GM23338 (cell line): ENCODE data around the gene RAPGEF5. TPM values are rescaled to one million over a fixed set of nuclear protein-coding genes. Genes with fewer than 3 reads are reported as not detected.
A peak's percentile ranks its signal among the peaks of the same experiment; 100 is the strongest.

Source experiments
- ATAC-seq: fragments of 200-7000 bp; cut with Tn5 transposase; 3 replicates; pipeline ENCODE4 v1.9.1; 2020
- DNase-seq: peaks from one replicate; pipeline ENCODE4 v3.0.0-alpha.2; 2015; ENCODE audit warnings: low spot score
- H2AFZ ChIP-seq: fragments of 200-600 bp; sonication (generic); 2 replicates; pipeline ENCODE4 v1.8.0; 2016; ENCODE audit warnings: antibody characterized with exemption, mild to moderate bottlenecking, moderate library complexity
- H3F3A ChIP-seq: fragments of 200-600 bp; sonication (generic); replicated peaks from 2 replicates; pipeline ENCODE4 v1.8.0; 2017; ENCODE audit warnings: antibody characterized with exemption, mixed run types, low read depth
- H3K27ac ChIP-seq: fragments of 200-600 bp; sonication (generic); 2 replicates; pipeline ENCODE4 v1.6.1; 2016; ENCODE audit warnings: low read depth
- H3K27me3 ChIP-seq: fragments of 200-600 bp; sonication (generic); 2 replicates; pipeline ENCODE4 v1.8.0; 2016; ENCODE audit warnings: mild to moderate bottlenecking, mixed run types, moderate library complexity; ENCODE audit not compliant: insufficient read depth
- H3K36me3 ChIP-seq: fragments of 200-600 bp; sonication (generic); 2 replicates; pipeline ENCODE4 v1.8.0; 2016; ENCODE audit warnings: mild to moderate bottlenecking; ENCODE audit not compliant: insufficient read depth
- H3K4me1 ChIP-seq: fragments of 200-600 bp; sonication (generic); 2 replicates; pipeline ENCODE4 v1.8.0; 2016; ENCODE audit warnings: mild to moderate bottlenecking, moderate library complexity; ENCODE audit not compliant: insufficient read depth
- H3K4me2 ChIP-seq: fragments of 200-600 bp; sonication (generic); 2 replicates; pipeline ENCODE4 v1.7.1; 2017; ENCODE audit warnings: mixed run types
- H3K4me3 ChIP-seq: fragments of 200-600 bp; sonication (generic); 2 replicates; pipeline ENCODE4 v1.6.1; 2016; ENCODE audit warnings: mixed run types
- H3K79me2 ChIP-seq: fragments of 200-600 bp; sonication (generic); replicated peaks from 2 replicates; pipeline ENCODE4 v1.8.0; 2017; ENCODE audit warnings: mild to moderate bottlenecking; ENCODE audit not compliant: insufficient read depth
- H3K9me2 ChIP-seq: fragments of 200-600 bp; sonication (generic); 2 replicates; pipeline ENCODE4 v1.8.0; 2017; ENCODE audit not compliant: insufficient read depth
- H4K20me1 ChIP-seq: fragments of 200-600 bp; sonication (generic); replicated peaks from 2 replicates; pipeline ENCODE4 v1.8.0; 2017; ENCODE audit warnings: mild to moderate bottlenecking; ENCODE audit not compliant: insufficient read depth
- H3K27ac Mint-ChIP-seq: 2 replicates; pipeline ENCODE4 v1.8.0; 2020; ENCODE audit warnings: inconsistent platforms, mild to moderate bottlenecking, moderate library complexity, mixed read lengths
- H3K27me3 Mint-ChIP-seq: 3 replicates; pipeline ENCODE4 v1.8.0; 2022; ENCODE audit warnings: low read depth, mild to moderate bottlenecking, moderate library complexity, mixed read lengths, inconsistent platforms; ENCODE audit not compliant: insufficient read depth, poor library complexity
- H3K36me3 Mint-ChIP-seq: 3 replicates; pipeline ENCODE4 v1.8.0; 2021; ENCODE audit warnings: low read depth, mild to moderate bottlenecking, inconsistent platforms, moderate library complexity, mixed read lengths
- H3K4me1 Mint-ChIP-seq: 3 replicates; pipeline ENCODE4 v1.8.0; 2020; ENCODE audit warnings: mild to moderate bottlenecking, inconsistent platforms, mixed read lengths
- H3K4me3 Mint-ChIP-seq: 3 replicates; pipeline ENCODE4 v1.8.0; 2021; ENCODE audit warnings: moderate library complexity, mild to moderate bottlenecking, inconsistent platforms, mixed read lengths
- H3K9me3 Mint-ChIP-seq: 3 replicates; pipeline ENCODE4 v1.8.0; 2020; ENCODE audit warnings: moderate library complexity, mild to moderate bottlenecking, inconsistent platforms, mixed read lengths
- CREB1 ChIP-seq: fragments of 250-450 bp; sonication (Bioruptor Pico); IDR thresholded peaks from 2 replicates; pipeline ENCODE4 v1.5.0; 2020; ENCODE audit warnings: low read depth, mild to moderate bottlenecking, moderate library complexity
- EZH2 ChIP-seq: fragments of 200-600 bp; sonication (generic); IDR thresholded peaks from one replicate; pipeline ENCODE4 v1.8.0; 2017; ENCODE audit warnings: antibody characterized with exemption, mild to moderate bottlenecking, low read depth; ENCODE audit not compliant: unreplicated experiment
- EZH2phosphoT487 ChIP-seq: fragments of 200-600 bp; sonication (generic); IDR thresholded peaks from one replicate; pipeline ENCODE4 v1.8.1; 2018; ENCODE audit warnings: antibody characterized with exemption; ENCODE audit not compliant: unreplicated experiment
- NANOG ChIP-seq: IDR thresholded peaks from 2 replicates; pipeline ENCODE4 v1.6.1; 2016; ENCODE audit warnings: antibody characterized with exemption, borderline replicate concordance
- POLR2AphosphoS5 ChIP-seq: IDR thresholded peaks from 2 replicates; pipeline ENCODE4 v1.6.1; 2016; ENCODE audit warnings: antibody characterized with exemption, low read depth
- STAT1 ChIP-seq: IDR thresholded peaks from one replicate; pipeline ENCODE4 v1.6.1; 2016; ENCODE audit warnings: antibody characterized with exemption; ENCODE audit not compliant: unreplicated experiment
- ZNF114 ChIP-seq: fragments of 250-450 bp; sonication (Bioruptor Pico); IDR thresholded peaks from 2 replicates; pipeline ENCODE4 v1.5.0; 2020; ENCODE audit warnings: mild to moderate bottlenecking, moderate library complexity
- ZNF331 ChIP-seq: fragments of 250-450 bp; sonication (Bioruptor Pico); IDR thresholded peaks from 2 replicates; pipeline ENCODE4 v1.5.0; 2020; ENCODE audit warnings: low read depth, mild to moderate bottlenecking, moderate library complexity
- polyA plus RNA-seq: library from polyadenylated mRNA; unstranded; fragments of >200 nt; fragmentation: Nextera tagmentation; extraction: Ambion mirVana; gene quantifications from 2 replicates; pipeline ENCODE4 v1.2.1, GENCODE V29; 2016
- total RNA-seq: library from RNA; depleted of rRNA; stranded (reverse); fragments of >200 nt; shearing (Covaris generic); gene quantifications from 2 replicates; pipeline ENCODE4 v1.2.3, GENCODE V29; 2014
- TF ChIP-seq, protein P1 (sequence below): IDR thresholded peaks from 2 replicates; pipeline ENCODE4 v1.6.1; 2016; ENCODE audit warnings: antibody characterized with exemption
- TF ChIP-seq, protein P2 (sequence below), 2 experiments: fragments of 200-600 bp in 1 of 2; sonication (generic) in 1 of 2; conservative IDR thresholded peaks; 2 replicates each; pipeline versions ENCODE4 v1.5.1 to v1.6.1; 2016 to 2017; ENCODE audit warnings: antibody characterized with exemption in 2 of 2, low read depth in 2 of 2, mild to moderate bottlenecking in 2 of 2, moderate library complexity in 1 of 2

RAPGEF5 gene
- total and polyA plus RNA-seq, 2 experiments from 2014 or later = 6.3 to 13.1 TPM

DNA sequence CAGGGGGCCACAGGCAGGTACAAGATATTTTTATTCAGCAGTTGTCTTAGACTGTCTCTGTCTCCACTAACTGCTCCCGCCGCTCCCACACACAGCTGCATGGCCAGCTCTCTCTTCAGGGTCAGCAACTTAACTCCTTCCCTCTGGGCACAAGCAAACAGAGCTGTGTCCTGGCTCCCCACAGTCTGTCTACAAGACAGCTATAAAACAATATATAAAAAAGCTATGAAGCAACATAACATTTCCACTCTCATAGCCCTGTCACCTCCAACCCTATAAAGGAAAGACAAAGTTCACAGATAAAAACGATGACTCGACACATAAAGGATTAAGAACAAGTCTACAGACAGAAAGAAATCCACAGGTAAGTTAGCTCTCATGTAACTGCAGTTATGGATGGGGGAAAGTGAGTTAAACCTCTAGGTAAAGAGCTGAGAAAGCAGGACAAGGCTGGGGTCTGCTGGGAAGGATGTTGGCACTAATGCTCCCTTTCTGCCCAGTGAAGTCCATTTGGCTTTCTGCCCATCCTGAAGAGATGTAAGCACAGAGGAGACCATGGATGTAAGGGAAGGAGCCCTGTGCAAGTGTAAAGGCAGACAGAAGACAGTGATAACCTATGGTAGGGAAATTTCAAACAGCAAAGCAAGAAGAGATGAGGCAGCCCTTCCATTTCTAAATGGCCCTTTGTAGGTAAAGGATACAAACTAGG is 27.0 kb downstream of the RAPGEF5 start:
- Mint-ChIP-seq H3K27me3 (peaks cover 2% of the 10 kb centered on the region), H3K27ac (peak overlapping the region; percentile 94), H3K36me3 (no peaks in the 10 kb centered on the region; the same call in 2 of the 3 replicates), H3K9me3 (no peaks in the 10 kb centered on the region), H3K4me1 (peaks cover 72% of the 10 kb centered on the region), H3K4me3 (no peak overlapping the region)
- H3K4me2 ChIP-seq = no peak overlapping the region
- ATAC-seq = peak; percentile 9; the same call in 2 of the 3 replicates
- DNase-seq = no peak
- TF ChIP-seq STAT1 (no peak), ZNF114 (CRISPR knock-in tag) (no peak), EZH2phosphoT487 (no peak), CREB1 (CRISPR knock-in tag) (no peak), POLR2AphosphoS5 (no peak), EZH2 (no peak), NANOG (no peak), ZNF331 (no peak)
- TF ChIP-seq, protein P1, sequence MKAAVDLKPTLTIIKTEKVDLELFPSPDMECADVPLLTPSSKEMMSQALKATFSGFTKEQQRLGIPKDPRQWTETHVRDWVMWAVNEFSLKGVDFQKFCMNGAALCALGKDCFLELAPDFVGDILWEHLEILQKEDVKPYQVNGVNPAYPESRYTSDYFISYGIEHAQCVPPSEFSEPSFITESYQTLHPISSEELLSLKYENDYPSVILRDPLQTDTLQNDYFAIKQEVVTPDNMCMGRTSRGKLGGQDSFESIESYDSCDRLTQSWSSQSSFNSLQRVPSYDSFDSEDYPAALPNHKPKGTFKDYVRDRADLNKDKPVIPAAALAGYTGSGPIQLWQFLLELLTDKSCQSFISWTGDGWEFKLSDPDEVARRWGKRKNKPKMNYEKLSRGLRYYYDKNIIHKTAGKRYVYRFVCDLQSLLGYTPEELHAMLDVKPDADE = no peak
- TF ChIP-seq, protein P2, sequence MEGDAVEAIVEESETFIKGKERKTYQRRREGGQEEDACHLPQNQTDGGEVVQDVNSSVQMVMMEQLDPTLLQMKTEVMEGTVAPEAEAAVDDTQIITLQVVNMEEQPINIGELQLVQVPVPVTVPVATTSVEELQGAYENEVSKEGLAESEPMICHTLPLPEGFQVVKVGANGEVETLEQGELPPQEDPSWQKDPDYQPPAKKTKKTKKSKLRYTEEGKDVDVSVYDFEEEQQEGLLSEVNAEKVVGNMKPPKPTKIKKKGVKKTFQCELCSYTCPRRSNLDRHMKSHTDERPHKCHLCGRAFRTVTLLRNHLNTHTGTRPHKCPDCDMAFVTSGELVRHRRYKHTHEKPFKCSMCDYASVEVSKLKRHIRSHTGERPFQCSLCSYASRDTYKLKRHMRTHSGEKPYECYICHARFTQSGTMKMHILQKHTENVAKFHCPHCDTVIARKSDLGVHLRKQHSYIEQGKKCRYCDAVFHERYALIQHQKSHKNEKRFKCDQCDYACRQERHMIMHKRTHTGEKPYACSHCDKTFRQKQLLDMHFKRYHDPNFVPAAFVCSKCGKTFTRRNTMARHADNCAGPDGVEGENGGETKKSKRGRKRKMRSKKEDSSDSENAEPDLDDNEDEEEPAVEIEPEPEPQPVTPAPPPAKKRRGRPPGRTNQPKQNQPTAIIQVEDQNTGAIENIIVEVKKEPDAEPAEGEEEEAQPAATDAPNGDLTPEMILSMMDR (conservative IDR thresholded peaks at IDR 0.05; ENCODE audit: low read depth in 2 of 2) = no peak
- H3K36me3 ChIP-seq = no peaks in the 10 kb centered on the region
- H3K4me1 ChIP-seq = peaks cover 63% of the 10 kb centered on the region
- H3K27me3 ChIP-seq = no peaks in the 10 kb centered on the region
- no peak overlapping the region for H2AFZ ChIP-seq
- H3K9me2 ChIP-seq = no peaks in the 10 kb centered on the region
- no peaks in the 10 kb centered on the region for H4K20me1 ChIP-seq
- no peak overlapping the region for H3K27ac ChIP-seq
- peaks cover 68% of the 10 kb centered on the region for H3K79me2 ChIP-seq
- H3K4me3 ChIP-seq = no peak overlapping the region
- 0 out of 2 replicates have a peak, but pooled peaks cover 6% of the 10 kb centered on the region for H3F3A ChIP-seq

DNA sequence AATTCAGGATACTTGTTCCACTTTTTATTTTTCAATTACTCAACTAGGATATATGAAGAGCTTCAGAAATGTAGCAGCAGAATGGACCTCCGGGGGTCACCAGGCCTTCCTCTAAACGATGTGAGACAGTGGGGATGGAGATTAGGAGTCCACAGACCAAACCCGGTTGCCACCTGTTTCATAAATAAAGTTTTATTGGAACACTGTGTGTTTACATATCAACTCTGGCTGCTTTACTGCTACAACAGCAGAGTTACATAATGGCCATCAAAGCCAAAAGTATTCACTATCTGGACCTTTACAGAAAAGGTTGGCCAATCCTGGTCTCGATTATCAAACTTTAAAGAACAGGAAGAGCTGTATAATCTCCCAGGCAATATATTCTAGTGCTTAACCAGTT is 30.8 kb downstream of the RAPGEF5 start:
- Histone ChIP-seq H3K4me3 (no peak overlapping the region), H3K9me2 (no peaks in the 10 kb centered on the region), H3K4me1 (peaks cover 26% of the 10 kb centered on the region), H3F3A (0 out of 2 replicates have a peak, but pooled peaks cover 4% of the 10 kb centered on the region), H3K79me2 (peaks cover 70% of the 10 kb centered on the region), H3K27ac (no peak overlapping the region), H4K20me1 (no peaks in the 10 kb centered on the region), H3K27me3 (no peaks in the 10 kb centered on the region), H2AFZ (no peak overlapping the region), H3K36me3 (no peaks in the 10 kb centered on the region), H3K4me2 (no peak overlapping the region)
- no peaks in the 10 kb centered on the region for H3K27me3 Mint-ChIP-seq
- no peak for DNase-seq
- H3K4me3 Mint-ChIP-seq = no peak overlapping the region
- no peaks in the 10 kb centered on the region for H3K9me3 Mint-ChIP-seq
- no peak for ATAC-seq
- H3K27ac Mint-ChIP-seq = no peak overlapping the region
- H3K4me1 Mint-ChIP-seq = peaks cover 49% of the 10 kb centered on the region
- H3K36me3 Mint-ChIP-seq = no peaks in the 10 kb centered on the region; the same call in 2 of the 3 replicates
- TF ChIP-seq NANOG (no peak), ZNF114 (CRISPR knock-in tag) (no peak), EZH2 (no peak), STAT1 (no peak), POLR2AphosphoS5 (no peak), ZNF331 (no peak)
- TF ChIP-seq, protein P1 = no peak
